Activated CD4-positive, alpha-beta T cell treated with anti-CD3 and anti-CD28 coated beads for 1 hour (primary cell): ENCODE results near the gene FMNL2.

ENCODE experiments used
- DNase-seq: peaks from one replicate; pipeline ENCODE4 v3.0.0-alpha.2; 2020

Gene FMNL2

DNA sequence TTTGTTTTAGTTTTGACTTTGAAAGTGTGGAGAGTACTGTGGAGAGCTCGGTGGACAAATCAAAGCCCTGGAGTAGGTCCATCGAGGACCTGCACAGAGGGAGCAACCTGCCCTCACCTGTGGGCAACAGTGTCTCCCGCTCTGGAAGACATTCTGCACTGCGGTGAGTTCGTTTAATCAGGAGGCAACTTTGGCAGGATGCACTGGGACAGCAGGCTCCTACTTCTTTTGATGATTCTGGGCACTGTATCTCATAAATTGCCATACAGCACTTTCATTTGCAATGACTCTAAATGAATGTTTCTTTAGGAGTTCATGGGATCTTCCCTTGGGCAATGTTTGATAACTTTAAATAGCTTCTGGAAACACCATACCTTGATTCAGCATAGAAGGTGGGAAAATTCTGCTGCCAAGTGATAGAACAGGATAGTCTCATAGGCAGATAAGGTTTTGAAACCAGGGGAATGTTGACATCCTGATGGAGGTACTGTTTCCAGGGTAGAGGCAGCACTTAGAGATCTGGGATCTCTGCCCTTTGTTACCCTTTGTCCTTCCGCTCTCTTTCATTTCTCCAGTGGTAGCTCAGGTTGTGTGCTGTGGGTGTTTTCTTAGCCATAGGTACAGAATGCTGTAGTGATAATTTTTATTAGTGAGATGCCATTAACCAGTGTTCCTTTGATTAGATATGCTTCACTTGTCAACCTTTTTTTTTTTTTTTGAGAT lies 226.1 kb downstream of the FMNL2 start:
- no peak for DNase-seq

DNA sequence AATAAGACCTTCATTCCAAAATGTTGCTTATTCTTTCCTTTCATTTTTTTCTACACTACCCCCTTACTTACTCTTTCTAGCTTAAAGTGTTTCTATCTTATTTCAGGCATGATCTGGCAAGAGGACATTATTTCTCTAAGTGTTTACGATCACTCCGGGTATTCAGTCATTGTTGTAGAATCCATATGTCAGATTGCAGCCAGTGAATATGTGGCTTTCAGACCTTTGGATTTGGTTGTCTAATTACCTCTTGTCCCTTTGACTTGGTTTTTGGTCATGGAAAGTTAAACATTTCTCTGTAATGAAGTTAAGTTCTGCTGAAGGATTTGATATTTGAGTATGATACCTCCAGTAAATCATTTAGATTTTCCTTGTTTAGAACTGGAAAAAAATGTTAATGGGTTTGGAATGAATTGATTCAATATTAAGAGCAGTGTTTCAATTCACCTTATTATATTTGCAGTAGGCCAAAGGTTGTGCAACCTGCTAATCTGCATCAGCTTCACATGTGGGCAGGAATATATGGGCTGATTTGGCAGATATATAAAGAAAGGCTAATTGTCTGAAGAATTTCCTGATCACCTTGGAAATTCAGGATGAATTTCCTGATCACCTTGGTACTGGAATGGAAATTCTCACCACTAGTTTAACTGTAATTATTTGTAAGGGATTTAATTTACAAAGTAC lies 227.4 kb downstream of the FMNL2 start:
- no peak for DNase-seq

DNA sequence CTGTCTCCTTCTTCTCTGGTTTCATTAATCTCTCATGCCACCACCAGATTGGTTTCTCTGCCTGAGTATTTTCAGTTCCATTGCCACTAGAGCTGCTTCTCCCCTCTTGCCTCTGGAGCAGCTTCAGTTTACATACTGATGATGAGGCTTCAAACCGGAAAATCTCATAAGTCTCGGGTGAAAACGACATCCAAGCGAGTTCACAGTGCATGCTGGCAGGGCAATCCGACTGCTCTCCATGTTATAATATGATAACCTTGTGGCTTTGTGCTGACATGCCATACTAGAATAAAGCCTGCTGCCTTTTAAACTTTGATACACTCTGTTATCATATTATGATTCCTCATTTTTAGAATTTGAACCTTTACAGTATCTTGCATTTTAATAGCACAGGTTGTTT lies 228.8 kb downstream of the FMNL2 start:
- DNase-seq, result no peak

DNA sequence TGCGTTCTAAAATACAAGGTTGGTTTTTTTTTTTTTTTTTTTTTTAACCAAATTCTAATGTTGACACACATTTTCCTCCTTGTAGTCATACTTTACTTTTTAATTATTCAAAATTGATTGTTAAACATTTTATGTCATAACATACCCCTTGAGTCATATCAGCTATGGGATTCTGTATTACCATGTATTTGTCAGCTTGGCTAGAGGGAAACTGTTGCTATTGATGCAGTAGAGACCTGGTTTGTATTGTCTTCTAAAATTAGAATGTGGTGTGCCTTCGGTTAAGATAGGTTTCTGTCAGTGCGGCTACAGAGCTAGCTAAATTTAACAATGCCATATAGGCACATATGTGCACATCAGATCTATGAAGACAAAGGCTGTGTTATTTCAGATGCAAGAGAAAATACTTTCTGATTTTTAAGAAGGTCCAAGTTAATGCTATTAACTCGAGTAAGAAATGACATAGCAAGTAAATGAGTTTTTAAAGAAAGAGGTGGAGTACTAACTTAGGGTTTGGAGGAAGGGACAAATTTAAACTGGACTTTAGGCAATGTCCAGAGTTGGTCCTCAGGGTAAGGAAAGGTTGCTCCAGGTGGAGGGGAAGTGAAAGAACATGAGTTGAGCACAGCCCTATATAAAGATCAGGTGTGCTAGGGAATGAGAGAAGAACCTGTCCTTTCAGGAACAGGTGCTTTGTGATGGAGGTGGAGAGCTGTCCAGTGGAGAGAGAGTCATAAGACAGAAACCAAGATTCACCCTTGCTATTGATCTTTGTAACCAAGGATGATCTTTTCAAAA lies 230.0 kb downstream of the FMNL2 start:
- DNase-seq, result no peak

DNA sequence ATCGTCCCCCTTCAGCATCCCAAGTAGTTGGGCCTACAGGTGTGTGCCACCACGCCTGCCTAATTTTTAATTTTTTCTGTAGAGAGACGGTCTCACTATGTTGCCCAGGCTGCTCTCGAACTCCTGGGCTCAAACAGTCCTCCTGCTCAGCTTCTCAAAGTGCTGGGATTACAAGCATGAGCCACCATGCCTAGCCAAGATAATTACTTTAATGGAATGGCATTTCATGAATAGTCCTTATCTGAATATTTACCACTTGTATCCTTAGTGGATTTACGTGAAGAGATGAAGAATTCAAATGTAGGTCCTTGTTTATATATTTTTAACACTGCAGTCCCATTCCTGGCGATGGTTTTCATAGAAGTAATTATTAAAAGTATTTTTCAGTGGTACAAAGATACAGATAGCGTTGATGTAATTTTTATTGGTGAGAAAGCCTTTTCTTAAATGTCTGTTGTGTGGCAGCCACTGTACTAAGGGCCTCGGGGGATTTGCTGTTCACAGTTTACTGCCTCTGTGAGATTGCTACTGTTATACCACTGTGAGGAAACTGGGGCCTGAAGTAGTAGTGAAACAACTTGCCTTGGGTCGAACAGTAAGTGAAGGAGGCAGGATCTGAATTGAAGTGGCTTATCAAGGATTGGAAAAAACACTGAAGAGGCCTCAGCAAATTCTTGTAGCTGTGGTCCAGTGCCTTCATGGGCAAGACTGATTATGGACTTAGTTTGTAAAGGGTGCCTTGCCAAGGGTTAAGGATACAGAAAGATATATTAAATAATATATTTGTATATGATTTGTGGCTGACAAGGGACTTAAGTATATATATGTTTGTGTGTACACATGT lies 231.1 kb downstream of the FMNL2 start:
- DNase-seq, result no peak

DNA sequence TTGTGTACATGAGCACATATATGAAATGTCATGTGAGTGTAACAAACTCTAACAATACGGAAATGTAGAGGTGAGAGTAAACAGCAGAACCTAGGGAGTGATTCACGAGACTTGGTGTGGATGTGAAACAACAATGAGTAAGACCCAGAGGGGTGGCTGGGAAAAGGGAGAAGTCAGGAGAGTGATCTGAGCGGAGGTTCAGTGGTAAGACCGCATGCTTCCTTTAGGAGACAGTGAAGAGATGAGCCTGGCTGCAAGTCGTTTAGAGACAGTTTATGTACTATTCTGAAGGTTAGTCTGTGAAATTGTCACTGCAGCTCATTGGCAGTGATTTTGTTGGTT lies 231.7 kb downstream of the FMNL2 start:
- no peak for DNase-seq

DNA sequence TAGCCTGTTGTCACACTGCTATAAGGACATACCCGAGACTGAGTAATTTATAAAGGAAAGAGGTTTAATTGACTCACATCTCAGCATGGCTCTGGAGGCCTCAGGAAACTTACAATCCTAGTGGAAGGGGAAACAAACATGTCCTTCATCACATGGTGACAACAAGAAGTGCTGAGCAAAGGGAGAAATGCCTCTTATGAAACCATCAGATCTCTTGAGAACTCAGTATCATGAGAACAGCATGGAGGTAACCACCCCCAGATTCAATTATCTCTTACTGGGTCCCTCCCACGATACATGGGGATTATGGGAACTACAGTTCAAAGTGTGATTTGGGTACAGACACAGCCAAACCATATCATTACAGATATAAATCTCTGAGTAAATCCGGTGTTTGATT lies 233.6 kb downstream of the FMNL2 start:
- no peak for DNase-seq

DNA sequence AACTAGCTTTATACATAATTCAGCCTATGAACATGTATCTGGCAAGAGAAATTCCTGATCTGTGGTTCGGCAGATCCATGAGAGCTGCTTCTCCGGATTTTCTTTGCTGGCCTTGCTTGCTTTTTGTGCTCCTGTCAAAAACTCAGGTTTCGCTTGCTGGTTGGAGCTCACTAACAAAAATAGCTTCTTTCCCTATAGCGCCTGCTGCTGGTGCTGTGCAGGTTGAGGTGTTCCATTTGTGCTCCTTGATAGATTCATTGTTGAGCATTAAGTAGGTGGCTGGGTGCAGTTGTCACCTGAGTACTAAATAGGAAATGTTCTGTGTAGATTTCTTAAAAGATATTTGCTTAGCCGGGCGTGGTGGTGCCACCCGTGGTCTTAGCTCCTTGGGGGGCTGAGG lies 234.2 kb downstream of the FMNL2 start:
- DNase-seq, result no peak

DNA sequence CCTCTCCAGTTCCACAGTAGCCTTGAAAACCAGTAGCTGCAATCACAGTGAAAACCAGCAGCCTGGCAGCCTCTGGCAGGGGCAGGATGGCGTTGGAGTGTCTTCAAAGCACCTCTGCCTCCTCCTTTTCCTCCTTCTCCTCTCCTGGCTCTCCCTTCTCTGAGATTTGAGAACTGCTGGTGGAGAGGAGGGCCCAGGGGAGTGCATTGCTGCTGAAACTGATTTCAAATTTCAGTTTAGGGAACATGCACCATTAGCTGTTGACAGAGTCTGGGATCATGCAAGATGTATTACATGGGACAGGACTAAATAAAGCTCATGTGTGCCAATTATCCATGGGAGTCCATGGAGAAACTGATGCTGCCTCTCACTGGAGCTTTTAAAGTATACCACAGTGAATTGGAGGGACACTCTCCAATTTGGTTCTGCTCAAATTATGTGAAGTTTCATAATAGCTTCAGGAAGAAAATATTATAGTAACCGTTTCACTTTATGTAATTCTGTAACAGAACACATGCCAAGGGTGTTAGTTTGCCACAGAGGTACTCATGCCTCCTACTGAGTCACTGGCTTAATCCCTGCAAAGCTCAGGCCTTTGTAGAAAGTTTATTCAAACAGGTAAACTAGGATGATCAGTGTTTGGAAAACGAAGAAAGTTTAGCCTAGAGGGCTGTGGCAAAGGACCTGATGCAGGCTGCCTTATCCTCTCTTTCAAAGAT lies 236.2 kb downstream of the FMNL2 start:
- no peak for DNase-seq

DNA sequence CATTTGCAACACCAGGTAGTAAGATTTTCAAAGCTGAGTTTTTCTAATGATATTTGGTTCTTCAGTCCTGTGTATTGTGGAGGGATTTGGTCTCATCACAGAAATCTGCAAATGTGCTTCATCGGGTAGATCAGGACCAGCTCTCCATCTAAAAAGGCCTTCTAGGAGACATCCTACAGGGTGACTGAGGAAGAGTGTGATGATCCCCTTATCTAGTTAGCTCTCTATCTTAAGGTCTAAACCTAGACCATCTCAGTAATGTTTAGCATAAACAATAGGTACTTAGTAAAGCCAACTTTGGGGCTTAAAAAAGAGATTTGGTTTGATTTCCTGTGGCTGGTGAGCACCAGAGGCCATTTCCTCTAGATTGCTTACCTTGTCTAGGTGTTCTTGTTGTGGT lies 237.1 kb downstream of the FMNL2 start:
- DNase-seq, result no peak

DNA sequence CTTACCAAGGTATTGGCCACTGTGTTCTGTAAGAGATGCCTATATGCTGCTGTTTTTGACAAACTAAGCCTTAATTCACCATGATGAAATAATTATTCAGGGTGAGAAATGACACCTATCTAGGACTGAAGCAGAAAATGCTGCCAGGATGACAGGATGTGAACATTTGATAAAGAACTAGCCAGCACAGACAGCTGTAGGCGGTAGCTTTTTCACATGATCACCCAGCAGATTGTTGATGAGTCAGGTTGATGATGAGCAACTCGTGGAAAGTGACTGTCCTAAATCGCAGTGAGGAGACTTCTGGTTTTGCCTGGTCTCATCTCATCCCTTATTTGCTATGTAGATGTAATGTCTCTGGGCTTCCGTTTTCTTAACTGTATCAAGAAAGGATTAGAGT lies 238.2 kb downstream of the FMNL2 start:
- DNase-seq, result no peak

DNA sequence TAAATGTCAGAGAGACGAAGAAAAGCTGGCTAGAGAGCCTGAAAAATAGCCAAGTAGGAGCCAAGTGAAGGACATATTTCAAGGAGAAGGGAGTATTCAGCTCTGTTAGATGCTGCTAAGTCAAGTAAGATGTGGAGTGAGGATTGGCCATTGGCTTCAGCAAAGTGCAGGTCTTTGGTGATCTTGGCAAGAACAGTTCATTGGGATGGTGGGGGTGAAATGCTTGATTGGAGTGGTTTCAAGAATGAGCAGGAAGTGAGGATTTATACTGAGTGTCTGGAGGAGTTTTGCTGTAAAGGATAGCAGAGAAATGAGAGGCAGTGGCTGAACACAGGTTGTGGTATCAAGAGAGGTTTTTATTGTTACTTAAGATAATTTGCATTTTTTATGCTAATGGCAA lies 242.6 kb downstream of the FMNL2 start:
- no peak for DNase-seq

DNA sequence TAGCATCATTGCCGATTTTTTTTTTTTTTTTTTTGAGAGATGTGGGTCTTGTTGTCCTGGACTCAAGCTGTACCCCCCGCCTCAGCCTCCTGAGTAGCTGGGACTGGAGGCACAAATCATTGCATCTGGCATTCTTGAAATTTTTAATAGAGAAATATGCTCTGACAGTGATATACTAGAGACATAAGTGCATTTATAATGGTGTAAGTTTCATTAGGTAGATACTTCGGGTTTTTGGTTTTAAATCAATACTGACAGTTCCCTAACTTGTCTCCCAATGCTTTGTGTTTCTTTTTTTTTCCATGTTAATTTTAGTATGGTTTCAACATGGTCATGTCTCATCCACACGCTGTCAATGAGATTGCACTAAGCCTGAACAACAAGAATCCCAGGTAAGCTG lies 243.6 kb downstream of the FMNL2 start:
- DNase-seq, result no peak

DNA sequence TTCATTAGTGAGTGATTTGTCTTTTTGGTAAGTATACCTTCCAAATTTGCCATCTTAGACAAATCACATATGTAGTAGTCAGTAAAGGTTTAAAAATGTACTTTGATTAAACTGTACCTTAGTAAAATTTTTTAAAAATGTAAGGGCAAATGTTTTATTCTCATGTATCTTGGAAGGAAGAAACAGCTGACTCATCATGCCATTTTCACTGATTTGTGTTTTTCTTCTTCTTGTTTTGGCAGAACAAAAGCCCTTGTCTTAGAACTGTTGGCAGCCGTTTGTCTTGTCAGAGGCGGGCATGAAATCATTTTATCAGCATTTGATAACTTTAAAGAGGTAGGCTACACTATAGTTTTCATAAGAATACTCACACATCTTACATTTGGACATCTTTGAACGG lies 245.7 kb downstream of the FMNL2 start:
- DNase-seq, result no peak

DNA sequence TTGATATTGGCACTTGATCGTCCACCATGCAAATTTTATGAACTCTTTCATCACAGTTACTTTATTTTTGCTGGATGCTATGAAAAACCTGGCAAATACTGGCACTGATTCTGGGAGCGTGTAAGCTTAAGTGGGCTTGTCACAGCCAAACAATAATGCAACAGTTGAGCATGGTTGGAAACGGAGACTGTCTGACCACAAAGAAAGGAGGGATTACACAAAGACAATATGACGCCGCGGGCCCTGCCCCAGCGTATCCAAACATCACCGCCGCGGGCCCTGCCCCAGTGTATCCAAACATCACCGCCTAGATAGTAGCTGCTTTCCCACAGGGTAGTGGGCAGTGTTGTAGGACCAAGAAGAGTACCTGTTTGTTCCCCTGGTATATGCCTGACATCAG lies 246.4 kb downstream of the FMNL2 start:
- no peak for DNase-seq

DNA sequence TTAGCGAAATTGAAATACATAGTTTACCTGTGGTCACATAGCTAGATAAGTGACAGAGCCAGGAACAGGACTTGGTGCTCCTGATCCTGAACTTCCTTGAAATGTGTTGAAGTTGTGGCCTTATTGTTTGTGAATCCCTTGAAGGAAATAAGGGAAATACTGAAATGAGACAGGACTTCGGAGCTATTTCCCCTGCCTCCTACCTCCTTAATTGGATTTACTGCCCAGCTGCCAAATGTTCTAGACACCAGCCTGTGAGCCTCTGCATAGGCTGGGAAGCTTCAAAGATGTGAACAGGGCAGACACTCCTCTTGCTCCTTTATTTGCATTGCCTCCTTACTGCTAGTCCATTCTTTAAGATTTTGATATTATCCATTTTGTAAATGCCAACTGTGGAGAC lies 247.1 kb downstream of the FMNL2 start:
- no peak for DNase-seq

DNA sequence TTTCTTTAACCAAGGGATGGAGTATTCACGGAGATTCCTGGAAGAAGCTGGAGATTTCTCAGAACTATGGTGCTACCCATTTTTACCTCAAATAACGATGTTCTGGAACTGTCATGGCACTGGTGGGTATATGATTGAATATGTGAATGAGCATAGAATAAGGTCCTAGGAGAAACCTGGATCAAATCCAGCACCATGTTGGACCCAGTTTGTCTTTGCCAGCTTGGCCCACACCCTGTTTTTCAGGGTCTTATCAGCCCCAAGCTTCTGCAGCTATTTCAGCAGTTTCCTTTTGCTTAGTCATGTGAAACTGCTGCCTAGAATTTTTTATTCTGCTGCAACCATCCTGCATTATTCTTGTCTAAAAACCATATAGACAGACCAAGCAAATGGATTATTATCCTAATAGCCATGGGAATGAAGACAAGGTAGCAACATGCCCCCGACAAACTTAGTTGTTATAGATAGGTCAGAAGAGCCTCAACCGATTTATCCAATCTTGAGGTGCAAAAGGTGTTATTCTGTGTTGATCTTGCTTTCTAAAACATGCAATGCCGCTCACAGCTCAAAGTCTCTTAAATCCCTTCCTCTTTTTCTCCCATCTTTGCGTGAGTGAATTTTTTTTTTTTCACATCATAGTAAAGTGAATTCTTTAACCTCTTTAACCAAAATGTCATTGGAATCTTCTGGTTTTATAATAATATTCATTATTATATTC lies 248.7 kb downstream of the FMNL2 start:
- no peak for DNase-seq

DNA sequence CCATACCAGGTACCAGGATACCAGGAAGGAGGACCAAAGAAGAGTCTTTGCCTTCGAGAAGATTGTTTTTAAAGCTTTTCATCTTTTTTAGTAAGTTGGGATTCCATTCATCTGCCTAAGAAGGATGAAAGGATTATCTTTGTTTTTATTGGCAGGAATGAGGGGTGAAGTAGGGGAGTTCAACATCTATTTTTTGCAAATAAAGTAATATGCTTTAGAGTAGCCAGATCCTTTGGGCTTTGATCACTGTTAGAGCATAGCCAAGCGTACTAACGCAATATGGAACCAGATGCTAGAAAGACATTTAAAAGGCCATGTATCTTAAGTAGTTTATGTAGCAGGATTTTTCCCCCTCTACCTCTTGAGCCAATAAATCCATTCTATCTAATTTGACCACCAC lies 249.3 kb downstream of the FMNL2 start:
- no peak for DNase-seq

DNA sequence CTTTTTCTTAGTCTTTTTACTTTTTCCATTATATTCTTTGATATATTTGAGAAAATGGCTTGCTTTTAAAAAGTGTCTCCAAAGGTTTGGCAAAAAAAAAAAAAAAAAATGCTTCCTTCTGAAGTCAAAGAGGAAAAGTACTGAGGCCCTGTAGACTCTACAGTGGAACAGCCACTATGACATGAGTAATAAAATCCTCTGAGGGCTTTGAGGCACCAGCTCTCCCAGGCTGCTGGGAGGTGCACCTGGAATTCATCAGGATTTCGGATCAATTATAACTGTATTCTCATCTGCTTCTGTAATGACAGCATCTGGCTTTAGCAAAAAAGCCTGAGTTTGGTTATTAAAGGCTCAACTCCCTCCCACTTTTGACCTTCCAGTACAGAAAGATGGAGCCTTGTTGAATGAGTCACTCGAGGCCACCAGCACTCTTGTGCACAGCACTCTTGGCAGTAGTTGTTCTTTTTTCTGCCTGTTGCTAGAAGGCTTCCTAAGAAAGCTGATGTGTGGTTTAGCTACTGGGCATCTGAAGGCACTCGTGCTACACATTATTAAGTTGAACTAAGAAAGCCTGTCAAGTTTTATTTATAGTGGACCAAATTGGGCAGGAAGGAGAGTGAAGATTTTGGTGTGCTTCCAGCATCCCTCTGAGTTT lies 251.0 kb downstream of the FMNL2 start:
- no peak for DNase-seq

DNA sequence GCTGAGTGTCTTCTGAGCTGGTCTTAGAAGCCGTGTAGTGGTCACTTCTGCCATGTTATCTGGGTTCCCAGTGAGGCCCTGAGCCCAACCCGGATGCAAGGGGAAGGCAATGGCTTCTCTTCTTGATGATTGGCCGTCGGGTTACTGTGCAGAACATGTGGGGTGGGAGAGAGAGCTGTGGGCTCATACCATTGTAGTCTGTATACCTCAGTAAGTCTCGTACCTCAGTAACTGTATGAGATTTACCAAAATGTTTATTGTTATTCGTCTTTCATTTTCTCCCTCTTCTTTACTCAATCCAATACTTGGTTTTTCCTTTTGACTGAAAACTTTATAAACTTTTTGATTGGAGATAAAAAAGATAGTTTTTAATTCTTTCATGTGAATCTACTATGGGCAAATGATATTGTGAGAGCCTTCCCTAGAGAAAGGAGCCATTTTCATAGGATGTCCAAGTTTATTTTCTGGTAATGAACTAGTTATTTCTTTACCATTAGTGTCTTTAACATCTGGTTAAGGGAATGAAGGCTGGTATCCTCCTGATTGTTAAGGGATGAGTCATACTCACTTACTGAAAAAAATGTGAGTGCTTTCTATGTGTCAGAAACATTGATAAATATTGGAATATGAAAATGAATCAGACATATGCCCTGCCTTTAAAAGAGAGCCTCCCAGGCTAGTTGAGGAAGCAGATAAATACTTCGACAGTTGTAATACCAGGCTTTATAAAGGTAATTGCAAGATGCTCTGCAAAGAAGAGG lies 252.4 kb downstream of the FMNL2 start:
- no peak for DNase-seq

DNA sequence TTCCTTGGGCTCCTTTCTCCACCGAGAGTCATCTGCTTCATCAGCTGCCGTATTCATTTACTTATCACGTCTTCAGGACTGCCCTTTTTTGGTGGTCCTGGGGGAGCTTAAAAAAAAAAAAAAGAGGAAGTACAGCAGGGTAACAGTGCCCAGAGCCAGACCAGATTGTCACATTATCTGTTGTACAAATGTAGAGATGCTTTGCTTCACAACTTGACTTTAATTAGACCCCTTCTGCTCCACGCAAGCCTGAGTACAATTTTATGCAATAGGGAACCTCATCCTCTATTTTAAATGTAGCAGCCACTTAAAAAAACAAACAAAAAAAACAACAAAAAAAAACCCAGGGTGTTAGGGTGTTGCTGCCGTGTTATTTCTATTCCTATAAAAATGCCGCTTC lies 254.0 kb downstream of the FMNL2 start:
- no peak for DNase-seq
